ENCODE measurements around the gene HYAL3. TPM values are rescaled to one million over a fixed set of nuclear protein-coding genes. Genes with fewer than 3 reads are reported as not detected.
A peak's percentile ranks its signal among the peaks of the same experiment; 100 is the strongest.

Gene HYAL3
- total RNA-seq, 2 donors from 2014 or later = 0.99 to 2.3 TPM

- peaks cover 4 to 16% of the 10 kb centered on the region in 2 donors for H3K36me3 ChIP-seq (replicated peaks in 1 of 2; ENCODE audit: insufficient read depth in 1 of 2, low read depth in 2 of 2)
- H3K27ac ChIP-seq = no peak overlapping the region
- H3K9me3 ChIP-seq = no peaks in the 10 kb centered on the region
- intact Hi-C loops (cut with DNase I) = no loop called here
- no peak for TF ChIP-seq POLR2A (IDR thresholded peaks at IDR 0.05)
- TF ChIP-seq CTCF (IDR thresholded peaks at IDR 0.05) = peak in 6 of 7 experiments; percentile 13 to 52 (median 39)
- no peaks in the 10 kb centered on the region for H3K27me3 ChIP-seq
- peaks cover 24% of the 10 kb centered on the region for H3K4me1 ChIP-seq
- H3K4me3 ChIP-seq = no peak overlapping the region
- 90 to 94% methylated on average over 19 to 20 of the region's 20 CpGs for WGBS, 2 donors
- ATAC-seq (no peak), DNase-seq (peak in 2 of 4 donors; percentile 56 to 69)
Observed at GRCh38 chr3:50256978-50257890, 42.0 kb downstream of the HYAL3 start.

- no peak for TF ChIP-seq POLR2A (IDR thresholded peaks at IDR 0.05)
- TF ChIP-seq CTCF (IDR thresholded peaks at IDR 0.05) = no peak
- Histone ChIP-seq H3K27me3 (no peaks in the 10 kb centered on the region), H3K36me3 (replicated peaks in 1 of 2; ENCODE audit: insufficient read depth in 1 of 2, low read depth in 2 of 2) (peaks cover 4 to 16% of the 10 kb centered on the region in 2 donors), H3K4me1 (peaks cover 16% of the 10 kb centered on the region), H3K9me3 (no peaks in the 10 kb centered on the region), H3K4me3 (no peak overlapping the region), H3K27ac (peak overlapping the region in 2 of 4 donors; percentile 60 to 68)
- 90 to 95% methylated on average over 7 to 9 of the region's 9 CpGs for WGBS, 2 donors
- no peak for DNase-seq
- ATAC-seq = no peak
- intact Hi-C loops (cut with DNase I) = no loop called here
Observed at GRCh38 chr3:50255251-50255615, 44.0 kb downstream of the HYAL3 start.

GRCh38 chr3:50254577-50255250 is 44.5 kb downstream of the HYAL3 start:
- Histone ChIP-seq H3K27me3 (no peaks in the 10 kb centered on the region), H3K4me3 (no peak overlapping the region), H3K9me3 (no peaks in the 10 kb centered on the region), H3K4me1 (peaks cover 14% of the 10 kb centered on the region), H3K27ac (peak overlapping the region in 3 of 4 donors; percentile 17 to 68 (median 60)), H3K36me3 (replicated peaks in 1 of 2; ENCODE audit: insufficient read depth in 1 of 2, low read depth in 2 of 2) (peaks cover 4 to 16% of the 10 kb centered on the region in 2 donors)
- peak in 1 of 4 donors; percentile 71 for DNase-seq
- intact Hi-C loops (cut with DNase I) = no loop called here
- TF ChIP-seq CTCF (IDR thresholded peaks at IDR 0.05) (no peak), POLR2A (IDR thresholded peaks at IDR 0.05) (no peak)
- WGBS, 2 donors = 80 to 84% methylated on average over 8 of the region's 8 CpGs
- ATAC-seq = no peak

- H3K4me3 ChIP-seq = no peak overlapping the region
- ATAC-seq (no peak), DNase-seq (no peak)
- peaks cover 24% of the 10 kb centered on the region for H3K4me1 ChIP-seq
- no peaks in the 10 kb centered on the region for H3K9me3 ChIP-seq
- no peaks in the 10 kb centered on the region for H3K27me3 ChIP-seq
- no peak overlapping the region for H3K27ac ChIP-seq
- no peak for TF ChIP-seq CTCF (IDR thresholded peaks at IDR 0.05)
- no peak for TF ChIP-seq POLR2A (IDR thresholded peaks at IDR 0.05)
- peaks cover 0 to 4% of the 10 kb centered on the region in 2 donors for H3K36me3 ChIP-seq (replicated peaks in 1 of 2; ENCODE audit: insufficient read depth in 1 of 2, low read depth in 2 of 2)
- 82 to 83% methylated on average over 8 of the region's 8 CpGs for WGBS, 2 donors
- intact Hi-C loops (cut with DNase I) = no loop called here
Observed at GRCh38 chr3:50251220-50251619, 48.0 kb downstream of the HYAL3 start.
